Coronary artery (tissue), 2 donors: Measurements from ENCODE around the gene CUX1.

Source experiments
- DNase-seq: peaks from one replicate; pipeline ENCODE4 v3.0.0-alpha.2; 2017; ENCODE audit warnings: low spot score
- H3K27ac ChIP-seq, 2 donors: fragments of 200-600 bp; sonication (generic); one replicate each; pipeline ENCODE4 v1.5.1; 2016 to 2019
- H3K4me3 ChIP-seq: fragments of 200-600 bp; sonication (generic); 2 replicates; pipeline ENCODE4 v1.5.1; 2016; ENCODE audit warnings: mild to moderate bottlenecking, moderate library complexity
- CTCF ChIP-seq: fragments of 200-600 bp; sonication (generic); IDR thresholded peaks from one replicate; pipeline ENCODE4 v1.5.1; 2019; ENCODE audit warnings: antibody characterized with exemption

The CUX1 gene

GRCh38 chr7:101990811-101991418 is 173.5 kb downstream of the CUX1 start:
- Histone ChIP-seq H3K27ac (no peak overlapping the region), H3K4me3 (no peak overlapping the region)
- no peak for TF ChIP-seq CTCF
- no peak for DNase-seq

- Histone ChIP-seq H3K27ac (no peak overlapping the region), H3K4me3 (no peak overlapping the region)
- DNase-seq, result no peak
- no peak for TF ChIP-seq CTCF
Observed at GRCh38 chr7:101991860-101992259, 174.4 kb downstream of the CUX1 start.

- DNase-seq, result no peak
- Histone ChIP-seq H3K4me3 (no peak overlapping the region), H3K27ac (no peak overlapping the region)
- no peak for TF ChIP-seq CTCF
Observed at GRCh38 chr7:101993311-101993710, 175.9 kb downstream of the CUX1 start.

GRCh38 chr7:101995121-101995520 is 177.7 kb downstream of the CUX1 start:
- no peak overlapping the region for H3K27ac ChIP-seq
- DNase-seq, result no peak
- no peak for TF ChIP-seq CTCF
- no peak overlapping the region for H3K4me3 ChIP-seq

- no peak for DNase-seq
- no peak for TF ChIP-seq CTCF
- Histone ChIP-seq H3K4me3 (no peak overlapping the region), H3K27ac (no peak overlapping the region)
Observed at GRCh38 chr7:101996131-101996691, 178.8 kb downstream of the CUX1 start.

- DNase-seq, result no peak
- Histone ChIP-seq H3K27ac (no peak overlapping the region), H3K4me3 (no peak overlapping the region)
- TF ChIP-seq CTCF, result no peak
Observed at GRCh38 chr7:101996876-101997275, 179.4 kb downstream of the CUX1 start.
